ENCODE data around the gene CCDC172. TPM values are rescaled to one million over a fixed set of nuclear protein-coding genes. Genes with fewer than 3 reads are reported as not detected.

Gene CCDC172
- total and polyA plus RNA-seq, 2 donors (not counting 1 experiment from before 2014, with no cell fraction given), result not detected

DNA sequence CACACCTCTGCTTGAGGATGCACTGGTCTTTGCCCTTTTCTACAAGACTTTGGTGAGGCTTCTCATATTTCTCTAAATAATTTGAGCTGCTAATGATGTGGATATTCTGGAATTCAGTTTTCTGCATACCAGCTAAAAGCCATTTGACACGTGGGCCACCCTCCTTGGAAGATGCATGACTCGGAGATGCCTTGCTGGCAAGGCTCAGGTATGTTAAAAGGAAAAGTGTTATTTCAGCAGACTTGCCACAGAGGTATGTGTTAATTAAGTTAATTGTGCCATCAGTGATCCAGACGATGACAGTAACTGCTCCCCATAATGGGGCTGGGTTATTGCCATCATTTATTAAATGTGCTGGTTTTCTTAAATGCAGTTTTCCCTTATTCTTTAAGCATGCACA, 42.5 kb upstream of the CCDC172 start:
- no peaks in the 10 kb centered on the region for H4K20me1 ChIP-seq (ENCODE audit: control insufficient read depth, extremely low read depth, insufficient read depth, low read length)
- no peaks in the 10 kb centered on the region for H3K79me2 ChIP-seq (ENCODE audit: control insufficient read depth, insufficient read depth, low read length)
- no peaks in the 10 kb centered on the region for H3K27me3 ChIP-seq (ENCODE audit: control insufficient read depth, insufficient read depth, low read length)
- H3K4me1 ChIP-seq (ENCODE audit: control insufficient read depth, extremely low read depth, insufficient read depth, low read length), result no peaks in the 10 kb centered on the region
- no peak overlapping the region for H3K4me3 ChIP-seq (replicated peaks in 1 of 4; ENCODE audit: control extremely low read depth in 1 of 4, insufficient read depth in 1 of 4, low read depth in 3 of 4, low read length in 4 of 4)
- H3K36me3 ChIP-seq (ENCODE audit: control insufficient read depth, insufficient read depth, low read length), result no peaks in the 10 kb centered on the region
- no peak overlapping the region for H3K9ac ChIP-seq (ENCODE audit: insufficient read depth, low read length)
- H3K4me2 ChIP-seq (ENCODE audit: extremely low read depth, insufficient read depth, low read length), result no peak overlapping the region
- no peak overlapping the region for H2AFZ ChIP-seq (ENCODE audit: low read length)
- no peak overlapping the region for H3K27ac ChIP-seq (ENCODE audit: insufficient read depth, low read length)
- H3K9me3 ChIP-seq (ENCODE audit: control insufficient read depth, insufficient read depth, low read depth, low read length), result no peaks in the 10 kb centered on the region
- TF ChIP-seq, protein P1, sequence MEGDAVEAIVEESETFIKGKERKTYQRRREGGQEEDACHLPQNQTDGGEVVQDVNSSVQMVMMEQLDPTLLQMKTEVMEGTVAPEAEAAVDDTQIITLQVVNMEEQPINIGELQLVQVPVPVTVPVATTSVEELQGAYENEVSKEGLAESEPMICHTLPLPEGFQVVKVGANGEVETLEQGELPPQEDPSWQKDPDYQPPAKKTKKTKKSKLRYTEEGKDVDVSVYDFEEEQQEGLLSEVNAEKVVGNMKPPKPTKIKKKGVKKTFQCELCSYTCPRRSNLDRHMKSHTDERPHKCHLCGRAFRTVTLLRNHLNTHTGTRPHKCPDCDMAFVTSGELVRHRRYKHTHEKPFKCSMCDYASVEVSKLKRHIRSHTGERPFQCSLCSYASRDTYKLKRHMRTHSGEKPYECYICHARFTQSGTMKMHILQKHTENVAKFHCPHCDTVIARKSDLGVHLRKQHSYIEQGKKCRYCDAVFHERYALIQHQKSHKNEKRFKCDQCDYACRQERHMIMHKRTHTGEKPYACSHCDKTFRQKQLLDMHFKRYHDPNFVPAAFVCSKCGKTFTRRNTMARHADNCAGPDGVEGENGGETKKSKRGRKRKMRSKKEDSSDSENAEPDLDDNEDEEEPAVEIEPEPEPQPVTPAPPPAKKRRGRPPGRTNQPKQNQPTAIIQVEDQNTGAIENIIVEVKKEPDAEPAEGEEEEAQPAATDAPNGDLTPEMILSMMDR (conservative IDR thresholded peaks at IDR 0.05 in 1 of 2, IDR thresholded peaks at IDR 0.05 in 1 of 2; ENCODE audit: low read depth in 1 of 2, low read length in 2 of 2), result no peak
- TF ChIP-seq EZH2 (IDR thresholded peaks at IDR 0.05; ENCODE audit: low read length, missing control alignments), result no peak
- peak in 1 of 2 donors; percentile 19 for DNase-seq (ENCODE audit: low read depth in 2 of 2)

DNA sequence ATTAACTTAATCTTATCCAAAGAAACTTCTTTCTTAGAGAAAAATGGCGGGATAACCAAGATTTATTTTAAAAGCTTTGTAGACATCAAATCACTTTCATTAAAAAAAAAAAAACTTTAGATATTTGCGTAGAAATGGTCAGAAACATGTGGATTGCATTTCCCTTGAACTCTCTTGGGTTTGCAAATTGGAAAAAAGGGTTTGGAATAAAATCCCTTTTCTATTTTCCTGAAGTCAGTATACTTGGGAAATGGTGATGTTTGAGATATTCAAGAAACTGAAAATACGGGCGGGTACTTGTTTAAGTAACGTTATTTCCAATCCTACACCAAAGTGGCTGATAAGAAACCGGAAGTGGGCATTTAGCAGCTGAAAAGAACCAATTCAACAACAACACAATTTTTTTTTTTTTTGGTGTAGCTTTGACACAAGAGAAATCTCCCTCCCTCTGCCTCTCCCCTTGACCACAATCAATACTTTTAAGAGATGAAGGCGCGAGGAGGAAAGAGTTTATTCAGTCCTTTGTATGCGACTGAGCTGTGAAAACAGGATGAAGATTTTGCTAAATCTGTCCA, 37.5 kb upstream of the CCDC172 start:
- TF ChIP-seq, protein P1 (conservative IDR thresholded peaks at IDR 0.05 in 1 of 2, IDR thresholded peaks at IDR 0.05 in 1 of 2; ENCODE audit: low read depth in 1 of 2, low read length in 2 of 2), result no peak
- no peak for TF ChIP-seq EZH2 (IDR thresholded peaks at IDR 0.05; ENCODE audit: low read length, missing control alignments)

DNA sequence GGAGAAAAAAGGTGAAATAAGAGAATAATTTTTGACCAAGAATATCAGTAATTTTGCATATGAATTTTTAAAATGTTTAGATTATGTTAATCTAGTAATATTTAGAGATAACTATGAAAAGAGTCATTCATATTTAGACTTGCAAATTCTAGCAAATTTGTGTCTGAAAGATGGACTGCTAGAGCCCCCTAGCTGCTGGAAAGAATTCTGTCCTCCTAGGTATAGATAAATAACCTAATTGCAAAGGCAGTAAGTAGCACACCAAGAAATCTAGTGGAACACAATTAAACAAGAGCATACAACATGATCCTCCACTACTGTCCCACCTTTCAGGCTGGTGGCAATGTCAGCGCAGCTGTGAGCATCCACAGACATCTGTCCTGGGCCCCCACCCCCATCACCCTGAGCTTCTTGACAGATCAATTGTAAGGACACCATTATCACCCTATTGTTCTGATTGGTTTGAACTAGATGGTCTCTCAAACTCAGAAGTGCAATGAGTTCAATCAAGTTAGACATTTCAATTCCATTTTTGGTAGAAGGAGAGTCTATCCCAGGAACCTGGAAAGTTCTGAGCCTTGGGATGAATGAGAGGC, 36.2 kb upstream of the CCDC172 start:
- H3K27me3 ChIP-seq (ENCODE audit: control insufficient read depth, insufficient read depth, low read length), result no peaks in the 10 kb centered on the region
- no peaks in the 10 kb centered on the region for H3K4me1 ChIP-seq (ENCODE audit: control insufficient read depth, extremely low read depth, insufficient read depth, low read length)
- no peaks in the 10 kb centered on the region for H3K79me2 ChIP-seq (ENCODE audit: control insufficient read depth, insufficient read depth, low read length)
- H3K9me3 ChIP-seq (ENCODE audit: control insufficient read depth, insufficient read depth, low read depth, low read length), result no peaks in the 10 kb centered on the region
- no peak overlapping the region for H2AFZ ChIP-seq (ENCODE audit: low read length)
- H3K27ac ChIP-seq (ENCODE audit: insufficient read depth, low read length), result no peak overlapping the region
- TF ChIP-seq EZH2 (IDR thresholded peaks at IDR 0.05; ENCODE audit: low read length, missing control alignments), result no peak
- TF ChIP-seq, protein P1 (conservative IDR thresholded peaks at IDR 0.05 in 1 of 2, IDR thresholded peaks at IDR 0.05 in 1 of 2; ENCODE audit: low read depth in 1 of 2, low read length in 2 of 2), result peak; percentile 69 to 72
- H3K4me2 ChIP-seq (ENCODE audit: extremely low read depth, insufficient read depth, low read length), result no peak overlapping the region
- H3K9ac ChIP-seq (ENCODE audit: insufficient read depth, low read length), result no peak overlapping the region
- H3K4me3 ChIP-seq (replicated peaks in 1 of 4; ENCODE audit: control extremely low read depth in 1 of 4, insufficient read depth in 1 of 4, low read depth in 3 of 4, low read length in 4 of 4), result no peak overlapping the region
- H3K36me3 ChIP-seq (ENCODE audit: control insufficient read depth, insufficient read depth, low read length), result no peaks in the 10 kb centered on the region
- H4K20me1 ChIP-seq (ENCODE audit: control insufficient read depth, extremely low read depth, insufficient read depth, low read length), result no peaks in the 10 kb centered on the region
- peak; percentile 44 to 77 for DNase-seq (ENCODE audit: low read depth in 2 of 2)

More for the DNA sequence above, 37.5 kb upstream of the CCDC172 start:
- Histone ChIP-seq H3K27ac (ENCODE audit: insufficient read depth, low read length) (no peak overlapping the region), H4K20me1 (ENCODE audit: control insufficient read depth, extremely low read depth, insufficient read depth, low read length) (no peaks in the 10 kb centered on the region), H3K79me2 (ENCODE audit: control insufficient read depth, insufficient read depth, low read length) (no peaks in the 10 kb centered on the region), H3K36me3 (ENCODE audit: control insufficient read depth, insufficient read depth, low read length) (no peaks in the 10 kb centered on the region), H3K4me1 (ENCODE audit: control insufficient read depth, extremely low read depth, insufficient read depth, low read length) (no peaks in the 10 kb centered on the region), H3K9ac (ENCODE audit: insufficient read depth, low read length) (no peak overlapping the region), H3K27me3 (ENCODE audit: control insufficient read depth, insufficient read depth, low read length) (no peaks in the 10 kb centered on the region), H3K4me3 (replicated peaks in 1 of 4; ENCODE audit: control extremely low read depth in 1 of 4, insufficient read depth in 1 of 4, low read depth in 3 of 4, low read length in 4 of 4) (no peak overlapping the region), H2AFZ (ENCODE audit: low read length) (no peak overlapping the region), H3K4me2 (ENCODE audit: extremely low read depth, insufficient read depth, low read length) (no peak overlapping the region), H3K9me3 (ENCODE audit: control insufficient read depth, insufficient read depth, low read depth, low read length) (no peaks in the 10 kb centered on the region)
- DNase-seq (ENCODE audit: low read depth in 2 of 2), result no peak
